RWPE2 (cell line): ENCODE results near the gene PDE9A.
A peak's percentile ranks its signal among the peaks of the same experiment; 100 is the strongest.

Experiments used
- ATAC-seq: fragments of 200-7000 bp; cut with Tn5 transposase; 3 replicates; pipeline ENCODE4 v1.9.1; 2021; ENCODE audit warnings: low read depth
- DNase-seq: peaks from one replicate; pipeline ENCODE4 v3.0.0-alpha.2; 2020; ENCODE audit warnings: low spot score
- H3K27ac ChIP-seq: fragments of 450-650 bp; 2 replicates; pipeline ENCODE4 v1.5.1; 2017; ENCODE audit warnings: mild to moderate bottlenecking; ENCODE audit not compliant: poor library complexity, severe bottlenecking
- H3K27me3 ChIP-seq: fragments of 250-450 bp; sonication (Bioruptor Pico); 2 replicates; pipeline ENCODE4 v1.5.1; 2021; ENCODE audit warnings: mild to moderate bottlenecking, moderate library complexity; ENCODE audit not compliant: insufficient read depth, poor library complexity, severe bottlenecking
- H3K36me3 ChIP-seq: fragments of 250-450 bp; sonication (Bioruptor Pico); 2 replicates; pipeline ENCODE4 v1.5.1; 2020; ENCODE audit warnings: low read depth, mild to moderate bottlenecking, moderate library complexity
- H3K4me1 ChIP-seq: fragments of 250-450 bp; sonication (Bioruptor Pico); 2 replicates; pipeline ENCODE4 v1.5.1; 2021; ENCODE audit warnings: mild to moderate bottlenecking, moderate library complexity; ENCODE audit not compliant: insufficient read depth, poor library complexity, severe bottlenecking
- H3K4me3 ChIP-seq: fragments of 250-450 bp; sonication (Bioruptor Pico); 2 replicates; pipeline ENCODE4 v1.5.1; 2021; ENCODE audit warnings: mild to moderate bottlenecking, moderate library complexity; ENCODE audit not compliant: severe bottlenecking
- H3K9me3 ChIP-seq: fragments of 250-450 bp; sonication (Bioruptor Pico); 2 replicates; pipeline ENCODE4 v1.5.1; 2021; ENCODE audit warnings: mild to moderate bottlenecking, moderate library complexity; ENCODE audit not compliant: severe bottlenecking
- TF ChIP-seq, protein P1 (sequence below): fragments of 450-650 bp; IDR thresholded peaks from one replicate; pipeline ENCODE4 v1.5.1; 2017; ENCODE audit warnings: mild to moderate bottlenecking, moderate library complexity; ENCODE audit not compliant: poor library complexity, severe bottlenecking

Gene PDE9A

DNA sequence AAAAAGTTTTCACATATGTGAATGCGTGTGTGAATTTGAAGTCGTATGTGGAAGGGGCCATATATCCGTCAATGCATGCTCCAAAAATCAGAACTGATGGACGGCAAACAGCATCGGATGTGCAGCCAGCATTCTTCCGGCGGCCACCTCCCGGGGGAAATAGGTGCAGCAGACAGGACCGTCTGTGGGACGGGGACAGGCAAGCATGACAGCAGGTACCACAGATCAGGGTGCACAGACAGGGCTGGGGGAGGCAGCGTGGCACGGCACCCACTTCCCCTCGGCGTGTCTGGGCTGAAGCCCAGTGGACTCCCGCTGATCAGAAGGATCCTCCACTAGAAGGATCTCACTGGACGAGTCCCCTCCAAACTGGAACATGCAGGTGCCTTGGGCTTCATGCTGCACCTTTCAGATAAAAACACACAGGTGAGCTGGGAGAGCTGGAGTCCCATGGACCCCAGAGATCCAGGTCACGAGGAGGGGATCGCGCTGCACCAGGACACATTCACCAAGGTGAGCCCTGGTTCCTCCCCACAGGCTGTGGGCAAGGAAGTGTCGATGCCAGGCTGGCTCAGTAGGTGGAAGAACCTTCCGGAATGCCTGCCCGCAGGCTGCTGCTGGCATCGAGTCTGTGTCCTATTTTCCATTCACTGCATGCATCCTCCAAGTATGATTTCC, 25.3 kb downstream of the PDE9A start:
- no peaks in the 10 kb centered on the region for H3K36me3 ChIP-seq
- no peak overlapping the region for H3K4me3 ChIP-seq
- no peak for ATAC-seq
- H3K27me3 ChIP-seq: no peaks in the 10 kb centered on the region
- H3K4me1 ChIP-seq: peaks cover 6% of the 10 kb centered on the region
- TF ChIP-seq, protein P1, sequence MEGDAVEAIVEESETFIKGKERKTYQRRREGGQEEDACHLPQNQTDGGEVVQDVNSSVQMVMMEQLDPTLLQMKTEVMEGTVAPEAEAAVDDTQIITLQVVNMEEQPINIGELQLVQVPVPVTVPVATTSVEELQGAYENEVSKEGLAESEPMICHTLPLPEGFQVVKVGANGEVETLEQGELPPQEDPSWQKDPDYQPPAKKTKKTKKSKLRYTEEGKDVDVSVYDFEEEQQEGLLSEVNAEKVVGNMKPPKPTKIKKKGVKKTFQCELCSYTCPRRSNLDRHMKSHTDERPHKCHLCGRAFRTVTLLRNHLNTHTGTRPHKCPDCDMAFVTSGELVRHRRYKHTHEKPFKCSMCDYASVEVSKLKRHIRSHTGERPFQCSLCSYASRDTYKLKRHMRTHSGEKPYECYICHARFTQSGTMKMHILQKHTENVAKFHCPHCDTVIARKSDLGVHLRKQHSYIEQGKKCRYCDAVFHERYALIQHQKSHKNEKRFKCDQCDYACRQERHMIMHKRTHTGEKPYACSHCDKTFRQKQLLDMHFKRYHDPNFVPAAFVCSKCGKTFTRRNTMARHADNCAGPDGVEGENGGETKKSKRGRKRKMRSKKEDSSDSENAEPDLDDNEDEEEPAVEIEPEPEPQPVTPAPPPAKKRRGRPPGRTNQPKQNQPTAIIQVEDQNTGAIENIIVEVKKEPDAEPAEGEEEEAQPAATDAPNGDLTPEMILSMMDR: no peak
- DNase-seq: no peak
- no peaks in the 10 kb centered on the region for H3K9me3 ChIP-seq
- H3K27ac ChIP-seq: no peak overlapping the region

DNA sequence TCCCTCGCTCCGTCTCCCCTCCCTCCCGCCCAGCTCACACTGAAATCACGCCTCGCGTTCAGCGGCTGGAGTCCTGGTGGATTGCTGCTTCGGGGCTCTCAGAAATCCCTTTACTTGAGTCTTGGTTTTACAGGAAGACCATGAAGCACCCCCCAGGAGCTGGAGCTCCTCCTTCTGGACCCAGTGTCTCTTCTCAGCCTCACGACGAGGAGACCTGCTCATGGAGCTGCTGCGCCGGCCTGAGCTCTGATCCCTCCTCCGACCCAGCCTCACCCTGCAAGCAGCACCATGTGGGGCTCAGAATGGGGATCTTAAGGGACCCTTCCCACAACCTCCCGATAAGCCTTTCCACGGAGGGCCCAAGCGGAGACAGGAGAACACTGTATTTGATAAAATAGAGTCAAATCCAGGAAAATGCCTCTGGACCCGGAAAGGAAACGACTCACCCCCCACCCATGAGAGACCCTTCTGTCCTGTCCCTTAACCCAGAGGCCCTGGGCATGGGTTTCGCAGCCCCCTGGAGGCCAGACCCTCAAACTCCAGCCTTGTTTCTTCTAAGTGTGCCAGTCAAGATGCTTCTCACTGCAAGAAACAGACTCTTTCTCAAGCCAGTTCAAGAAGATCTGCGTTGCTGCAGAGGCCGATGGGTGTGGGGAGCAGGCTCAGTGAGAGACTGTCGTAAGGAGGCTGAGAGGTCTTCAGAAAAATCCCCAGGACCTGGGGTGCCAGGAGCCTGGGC, 26.1 kb downstream of the PDE9A start:
- no peaks in the 10 kb centered on the region for H3K27me3 ChIP-seq
- no peak for ATAC-seq
- H3K27ac ChIP-seq: no peak overlapping the region
- H3K9me3 ChIP-seq: no peaks in the 10 kb centered on the region
- no peak for DNase-seq
- no peak overlapping the region for H3K4me3 ChIP-seq
- H3K4me1 ChIP-seq: peaks cover 6% of the 10 kb centered on the region
- H3K36me3 ChIP-seq: no peaks in the 10 kb centered on the region
- TF ChIP-seq, protein P1: no peak

DNA sequence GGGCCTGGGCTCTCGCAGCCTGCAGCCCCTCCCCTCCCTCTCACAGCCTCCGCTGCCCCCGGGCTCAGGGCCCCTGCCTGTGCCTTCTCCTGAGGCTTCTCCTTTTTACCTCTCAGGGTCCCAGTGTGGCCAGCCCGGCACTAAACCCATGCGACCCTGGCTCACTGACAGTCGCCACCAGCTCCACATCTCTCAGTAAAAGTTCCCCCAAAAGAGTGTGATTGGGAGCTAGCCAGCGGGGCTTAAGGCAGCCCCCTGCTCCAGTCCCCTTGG, 26.6 kb downstream of the PDE9A start:
- TF ChIP-seq, protein P1: no peak
- peaks cover 6% of the 10 kb centered on the region for H3K4me1 ChIP-seq
- DNase-seq (no peak), ATAC-seq (no peak)
- no peak overlapping the region for H3K27ac ChIP-seq
- H3K4me3 ChIP-seq: no peak overlapping the region
- H3K27me3 ChIP-seq: no peaks in the 10 kb centered on the region
- H3K9me3 ChIP-seq: no peaks in the 10 kb centered on the region
- no peaks in the 10 kb centered on the region for H3K36me3 ChIP-seq

DNA sequence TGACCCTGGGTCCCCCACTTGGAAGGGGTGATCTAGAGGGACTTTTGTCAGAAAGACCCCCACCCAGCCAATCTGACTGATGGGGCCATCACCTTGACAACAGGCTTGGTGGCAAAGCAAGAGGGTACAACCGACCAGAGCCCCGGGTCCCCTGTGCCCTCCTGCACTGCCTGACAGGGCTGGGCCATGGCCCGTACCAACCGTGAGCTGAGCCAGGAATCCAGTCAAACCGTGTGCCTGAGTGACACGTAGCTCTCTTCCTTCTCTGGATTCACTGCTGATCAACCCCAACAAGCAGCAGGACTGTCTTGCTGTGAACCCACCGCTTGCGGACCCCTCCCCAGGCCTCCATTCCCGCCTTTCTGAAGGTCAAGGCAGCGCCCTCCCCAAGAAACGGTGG, 27.0 kb downstream of the PDE9A start:
- ATAC-seq (no peak), DNase-seq (peak; percentile 18)
- Histone ChIP-seq H3K9me3 (no peaks in the 10 kb centered on the region), H3K36me3 (no peaks in the 10 kb centered on the region), H3K27me3 (no peaks in the 10 kb centered on the region), H3K4me3 (no peak overlapping the region), H3K4me1 (peaks cover 6% of the 10 kb centered on the region), H3K27ac (no peak overlapping the region)
- TF ChIP-seq, protein P1: no peak
